ENCODE measurements around the gene PCDH12.

PCDH12 gene

GRCh38 chr5:141914199-141914743 lies 43.7 kb downstream of the PCDH12 start:
- peak in 1 of 2 donors; percentile 11 for DNase-seq (ENCODE audit: low read depth in 2 of 2)
- peak; percentile 29 for TF ChIP-seq CTCF (IDR thresholded peaks at IDR 0.05; ENCODE audit: low read depth, low read length)
- peak overlapping the region; percentile 17 to 41 for H3K4me3 ChIP-seq (replicated peaks in 1 of 2; ENCODE audit: low read depth in 2 of 2, low read length in 2 of 2)

- TF ChIP-seq CTCF (IDR thresholded peaks at IDR 0.05; ENCODE audit: low read depth, low read length): no peak
- no peak for DNase-seq (ENCODE audit: low read depth in 2 of 2)
- peak overlapping the region; percentile 17 to 41 for H3K4me3 ChIP-seq (replicated peaks in 1 of 2; ENCODE audit: low read depth in 2 of 2, low read length in 2 of 2)
Measured at GRCh38 chr5:141913560-141914198, 44.3 kb downstream of the PCDH12 start.

GRCh38 chr5:141910271-141910673 lies 47.7 kb downstream of the PCDH12 start:
- no peak overlapping the region for H3K4me3 ChIP-seq (replicated peaks in 1 of 2; ENCODE audit: low read depth in 2 of 2, low read length in 2 of 2)
- no peak for TF ChIP-seq CTCF (IDR thresholded peaks at IDR 0.05; ENCODE audit: low read depth, low read length)
- DNase-seq (ENCODE audit: low read depth in 2 of 2): no peak

GRCh38 chr5:141909212-141909611 lies 48.8 kb downstream of the PCDH12 start:
- no peak for DNase-seq (ENCODE audit: low read depth in 2 of 2)
- TF ChIP-seq CTCF (IDR thresholded peaks at IDR 0.05; ENCODE audit: low read depth, low read length): no peak
- no peak overlapping the region for H3K4me3 ChIP-seq (replicated peaks in 1 of 2; ENCODE audit: low read depth in 2 of 2, low read length in 2 of 2)

- no peak for TF ChIP-seq CTCF (IDR thresholded peaks at IDR 0.05; ENCODE audit: low read depth, low read length)
- DNase-seq (ENCODE audit: low read depth in 2 of 2): peak in 1 of 2 donors; percentile 71
- no peak overlapping the region for H3K4me3 ChIP-seq (replicated peaks in 1 of 2; ENCODE audit: low read depth in 2 of 2, low read length in 2 of 2)
Measured at GRCh38 chr5:141908796-141909195, 49.2 kb downstream of the PCDH12 start.

- no peak for DNase-seq (ENCODE audit: low read depth in 2 of 2)
- H3K4me3 ChIP-seq (replicated peaks in 1 of 2; ENCODE audit: low read depth in 2 of 2, low read length in 2 of 2): no peak overlapping the region
- no peak for TF ChIP-seq CTCF (IDR thresholded peaks at IDR 0.05; ENCODE audit: low read depth, low read length)
Measured at GRCh38 chr5:141906972-141907371, 51.0 kb downstream of the PCDH12 start.

- TF ChIP-seq CTCF (IDR thresholded peaks at IDR 0.05; ENCODE audit: low read depth, low read length): no peak
- no peak for DNase-seq (ENCODE audit: low read depth in 2 of 2)
- no peak overlapping the region for H3K4me3 ChIP-seq (replicated peaks in 1 of 2; ENCODE audit: low read depth in 2 of 2, low read length in 2 of 2)
Measured at GRCh38 chr5:141906517-141906916, 51.5 kb downstream of the PCDH12 start.

All from cardiac fibroblast (primary cell).